Testis (tissue), 2 donors: ENCODE data around the gene CACNG3.

Source experiments
- CTCF ChIP-seq, 3 experiments: fragments of 450-650 bp in 2 of 3; fragments of 200-600 bp in 1 of 3; sonication (generic) in 1 of 3; IDR thresholded peaks; one replicate each; pipeline ENCODE4 v1.5.1; 2016 to 2019; ENCODE audit warnings: antibody characterized with exemption in 3 of 3, mild to moderate bottlenecking in 2 of 3, moderate library complexity in 1 of 3
- POLR2A ChIP-seq: fragments of 450-650 bp; IDR thresholded peaks from one replicate; pipeline ENCODE4 v1.6.1; 2017; ENCODE audit warnings: antibody characterized with exemption, mild to moderate bottlenecking, moderate library complexity

GRCh38 chr16:24364596-24364995 is 108.5 kb downstream of the CACNG3 start:
- TF ChIP-seq CTCF (IDR thresholded peaks at IDR 0.05) (no peak), POLR2A (no peak)
